DMS53 treated with DMSO at 0.1 percent for 48 hours (cell line): Measurements from ENCODE around the gene SNX9.
"Not testable (repeated sequence)": the region's sequence is repeated elsewhere in the genome, so short reads cannot be mapped to it uniquely, and the experiment has no call there.

Source experiments
- DNase-seq: peaks from one replicate; lab custom pipeline; 2025; ENCODE audit not compliant: unreplicated experiment; lab: John Stamatoyannopoulos, UW

SNX9 gene

DNA sequence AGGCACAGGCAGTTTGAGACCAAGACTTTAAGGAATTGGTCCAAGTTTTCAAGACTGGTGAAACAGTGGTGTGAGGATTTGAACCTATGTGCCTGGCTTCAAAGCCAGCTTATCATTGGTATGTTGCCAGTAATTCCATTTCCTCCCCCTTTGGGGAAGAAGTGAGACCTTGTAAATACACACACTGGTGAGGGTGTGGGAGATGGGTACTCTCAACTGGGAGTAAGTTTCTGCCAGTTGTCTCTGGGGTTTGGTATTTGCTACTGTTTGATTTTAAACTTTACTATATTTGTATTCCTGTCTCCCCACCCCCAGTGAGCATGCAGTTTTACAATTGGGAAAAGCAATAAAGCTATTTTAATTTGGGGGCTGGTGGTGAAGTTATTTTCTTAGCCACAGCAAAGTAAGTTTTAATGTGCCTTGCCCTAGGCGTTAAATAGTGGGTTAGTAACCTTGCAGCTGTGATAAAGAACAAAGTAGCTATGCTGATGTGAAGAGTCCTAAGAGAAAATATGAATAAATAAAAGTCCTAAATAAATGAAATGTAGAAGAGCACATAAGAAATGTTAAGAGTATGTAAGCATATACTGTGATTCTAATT is 31.0 kb downstream of the SNX9 start:
- DNase-seq, result no peak

DNA sequence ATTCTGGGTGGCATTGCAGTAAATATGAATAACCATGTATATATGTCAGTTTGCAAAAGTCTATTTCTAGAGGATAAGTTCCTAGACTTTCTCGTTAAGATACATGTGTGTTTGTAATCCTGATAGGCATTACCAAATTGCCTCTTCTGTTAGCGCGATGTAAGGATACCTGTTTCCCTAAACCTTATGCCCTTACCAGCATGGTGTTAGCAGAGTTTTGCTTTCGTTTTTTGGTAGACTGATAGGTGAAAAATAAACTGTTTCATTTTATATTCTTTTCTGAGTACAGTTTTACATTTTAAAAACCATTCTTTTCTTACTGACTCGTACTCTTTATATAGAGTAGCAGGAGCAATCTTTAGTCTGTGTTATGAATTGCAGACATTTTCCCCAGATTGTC is 32.3 kb downstream of the SNX9 start:
- DNase-seq, result no peak

DNA sequence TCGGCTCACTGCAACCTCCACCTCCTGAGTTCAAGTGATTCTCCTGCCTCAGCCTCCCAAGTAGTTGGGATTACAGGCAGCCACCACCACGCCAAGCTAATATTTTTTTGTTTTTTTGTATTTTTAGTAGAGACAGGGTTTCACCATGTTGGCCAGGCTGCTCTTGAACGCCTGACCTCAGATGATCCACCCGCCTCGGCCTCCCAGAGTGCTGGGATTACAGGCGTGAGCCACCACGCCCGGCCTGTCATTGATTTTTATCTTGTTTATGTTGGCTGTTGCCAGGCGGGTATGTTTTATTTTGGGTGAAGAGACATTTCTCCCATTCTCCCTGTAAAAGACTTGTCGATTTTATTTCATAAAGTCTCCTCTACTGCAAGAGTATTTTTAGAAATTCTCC is 32.8 kb downstream of the SNX9 start:
- DNase-seq, result not testable (repeated sequence)

DNA sequence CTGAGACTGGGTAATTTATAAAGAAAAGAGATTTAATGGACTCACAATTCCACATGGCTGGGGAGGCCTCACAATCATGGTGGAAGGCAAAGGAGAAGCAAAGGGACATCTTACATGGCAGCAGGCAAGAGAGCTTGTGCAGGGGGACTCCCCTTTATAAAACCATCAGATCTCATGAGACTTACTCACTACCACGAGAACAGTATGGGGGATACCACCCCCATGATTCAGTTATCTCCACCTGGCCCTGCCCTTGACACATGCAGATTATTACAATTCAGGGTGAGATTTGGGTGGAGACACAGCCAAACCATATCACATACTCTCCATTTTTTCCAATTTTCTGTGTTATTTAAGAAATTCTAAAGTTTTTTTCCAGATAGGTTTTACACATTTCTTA is 35.6 kb downstream of the SNX9 start:
- not testable (repeated sequence) for DNase-seq

DNA sequence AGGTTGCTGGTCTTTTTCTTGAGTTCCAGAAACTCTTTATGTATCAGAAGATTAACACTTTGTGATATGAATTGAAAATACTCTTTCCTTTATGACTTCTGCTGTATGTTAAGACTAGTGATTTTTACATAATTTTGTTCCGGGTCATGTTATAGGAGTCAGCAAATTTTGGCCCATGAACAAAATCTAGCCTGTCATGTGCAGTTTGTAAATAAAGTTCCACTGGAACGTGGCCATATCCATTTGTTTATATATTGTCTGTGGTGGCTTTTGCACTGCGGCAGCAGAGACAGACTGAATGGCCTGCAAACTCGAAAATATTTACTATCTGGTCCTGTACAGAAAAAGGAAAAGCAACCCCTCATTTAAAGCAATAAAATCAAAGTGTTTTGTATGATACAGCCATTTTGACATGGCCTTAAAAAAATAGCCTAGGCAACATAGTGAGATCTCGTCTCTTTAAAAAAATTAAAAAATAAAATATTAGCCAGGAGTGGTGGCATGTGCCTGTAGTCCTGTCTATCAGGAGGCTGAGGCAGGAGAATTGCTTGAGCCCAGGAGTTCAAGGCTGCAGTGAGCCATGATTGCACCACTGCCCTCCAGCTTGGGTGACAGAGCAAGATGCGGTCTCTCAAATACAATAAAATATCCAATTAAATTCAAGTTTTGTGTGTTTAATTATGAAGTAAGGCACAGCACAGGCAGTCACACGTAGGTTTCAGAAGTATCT is 36.9 kb downstream of the SNX9 start:
- DNase-seq, result no peak

DNA sequence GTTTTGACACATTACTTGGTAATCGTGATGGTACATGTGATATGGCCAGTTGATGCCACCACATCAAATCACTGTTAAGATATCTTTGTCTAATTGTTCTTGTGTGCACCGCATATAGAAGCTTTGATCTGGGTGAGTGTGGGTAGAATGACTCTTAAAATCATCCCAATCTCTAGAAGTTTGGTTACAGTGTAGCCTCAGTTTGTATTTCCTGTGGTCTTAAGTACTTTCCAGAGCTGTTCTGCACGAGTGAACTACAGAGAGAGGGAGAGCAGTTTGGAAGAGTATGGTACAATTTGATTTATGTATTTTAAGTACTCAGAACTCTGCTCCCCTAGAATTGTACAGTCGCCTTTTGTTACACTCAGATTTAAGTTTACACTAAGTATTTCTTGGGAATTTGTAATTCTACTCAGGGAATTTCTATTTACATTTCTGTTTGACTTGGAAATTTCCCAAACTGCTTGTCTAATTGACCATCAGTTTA is 37.5 kb downstream of the SNX9 start:
- no peak for DNase-seq

DNA sequence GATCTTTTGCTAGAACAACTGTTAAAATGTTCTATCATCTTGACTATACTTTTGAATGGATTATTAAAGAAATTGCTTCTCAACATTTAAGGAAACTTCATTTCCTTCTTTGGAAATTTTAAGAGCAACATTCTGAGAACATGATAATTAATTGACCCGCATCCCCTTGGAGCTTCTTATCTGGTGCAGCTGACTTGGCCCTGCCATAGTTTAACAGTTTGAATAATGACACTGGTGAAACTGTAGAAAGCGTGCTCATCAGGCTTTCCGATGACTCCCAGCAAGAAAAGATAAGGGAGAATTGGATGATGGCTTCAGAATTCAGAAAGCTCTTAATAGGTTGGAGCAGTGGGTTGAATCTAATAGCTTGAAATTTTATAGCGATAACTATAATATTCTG is 38.1 kb downstream of the SNX9 start:
- DNase-seq, result no peak

DNA sequence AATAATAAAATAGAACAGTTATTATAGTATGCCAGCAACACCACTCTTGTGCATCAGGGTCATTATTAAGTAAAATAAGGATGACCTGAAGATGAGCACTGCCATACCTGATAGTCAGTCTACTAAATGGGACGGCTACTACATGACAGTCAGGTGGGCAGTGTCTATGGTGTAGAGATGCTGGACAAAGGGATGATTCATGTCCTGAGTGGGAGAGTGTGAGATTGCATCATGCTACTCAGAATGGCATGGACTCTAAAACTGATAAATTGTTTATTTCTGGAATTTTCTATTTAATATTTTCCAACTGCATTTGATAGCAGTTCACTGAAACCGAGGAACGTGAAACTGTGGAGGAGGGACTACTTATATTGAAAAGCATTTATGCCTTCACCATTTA is 38.8 kb downstream of the SNX9 start:
- DNase-seq, result no peak

DNA sequence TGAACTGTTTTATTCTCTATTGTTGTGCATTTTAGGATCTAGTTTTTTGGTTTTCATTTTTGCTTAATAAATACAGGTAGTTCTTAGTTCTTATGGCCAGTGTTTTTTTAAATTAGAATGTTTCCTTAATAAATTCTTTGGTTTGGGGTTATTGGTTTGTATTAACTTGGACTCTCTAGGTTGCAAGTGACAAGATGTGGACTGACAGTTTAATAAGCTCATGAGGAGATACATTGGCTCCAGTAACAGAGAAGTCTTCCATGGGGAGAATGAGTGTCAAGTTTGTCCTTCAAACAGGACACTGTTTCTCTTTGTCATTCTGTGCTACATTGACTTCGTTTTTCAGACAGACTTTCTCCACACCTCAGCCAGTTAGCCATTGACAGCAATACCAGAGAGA is 39.7 kb downstream of the SNX9 start:
- no peak for DNase-seq

DNA sequence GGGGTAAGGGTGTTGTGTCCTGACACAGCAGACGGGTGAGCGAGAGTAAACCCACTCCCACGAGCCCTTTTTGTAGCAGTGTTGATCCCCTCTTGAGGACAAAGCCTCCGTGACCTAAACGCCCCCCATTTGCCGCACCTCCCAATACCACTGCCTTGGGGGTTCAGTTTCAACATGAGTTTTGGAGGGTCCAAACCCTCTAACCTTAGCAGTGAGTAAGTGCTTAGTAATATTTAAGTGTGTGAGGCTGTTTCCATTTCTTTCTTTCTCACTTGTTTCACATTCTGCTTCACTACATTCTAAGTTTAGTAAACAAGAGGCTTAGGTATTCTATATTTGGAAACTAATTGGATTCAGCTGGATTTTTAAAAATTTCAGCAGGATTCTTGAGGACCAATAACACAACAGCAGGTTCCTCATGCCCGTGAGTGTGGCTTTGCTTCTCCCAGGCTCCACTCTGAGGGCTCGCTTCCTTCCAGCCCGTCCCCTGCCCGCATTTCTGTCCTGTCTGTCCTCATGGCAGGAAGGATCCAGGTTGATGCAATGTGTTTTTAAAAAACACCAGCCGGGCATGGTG is 41.2 kb downstream of the SNX9 start:
- DNase-seq, result no peak

DNA sequence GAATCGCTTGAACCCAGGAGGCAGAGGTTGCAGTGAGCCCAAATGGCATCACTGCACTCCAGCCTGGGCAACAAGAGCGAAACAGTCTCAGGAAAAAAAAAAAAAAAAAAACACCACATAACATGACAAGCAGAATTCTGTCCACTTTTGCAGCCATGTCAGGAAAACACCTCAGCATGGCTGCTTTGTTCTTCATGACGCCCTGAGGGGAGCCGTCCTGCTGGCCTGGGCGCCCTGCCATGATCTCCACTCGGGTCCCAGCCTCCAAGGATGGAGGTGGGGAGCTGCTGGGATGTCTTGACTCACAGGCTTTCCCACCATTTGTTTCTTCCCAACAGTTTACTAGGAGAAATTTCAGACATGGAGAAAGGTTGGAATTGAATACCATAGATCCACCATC is 42.2 kb downstream of the SNX9 start:
- DNase-seq, result no peak

DNA sequence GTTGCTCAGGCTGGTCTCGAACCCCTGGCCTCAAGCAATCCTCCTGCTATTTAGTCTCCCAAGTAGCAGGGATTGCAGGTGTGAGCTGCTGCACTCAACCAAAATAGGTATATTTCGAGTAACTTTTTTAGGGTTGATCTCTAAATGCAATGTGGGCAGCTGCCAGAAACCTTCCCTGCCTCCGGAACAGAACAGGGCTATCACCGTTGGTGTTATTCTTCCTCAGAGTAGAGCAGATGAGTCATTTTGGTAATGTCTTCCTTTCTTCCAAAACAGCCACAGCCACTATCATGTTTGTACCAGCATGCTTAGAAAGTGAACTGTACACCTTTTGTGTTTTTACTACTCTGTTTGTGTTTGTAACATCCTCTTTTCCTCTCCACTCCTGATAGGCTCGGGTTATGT is 44.1 kb downstream of the SNX9 start:
- DNase-seq, result no peak

DNA sequence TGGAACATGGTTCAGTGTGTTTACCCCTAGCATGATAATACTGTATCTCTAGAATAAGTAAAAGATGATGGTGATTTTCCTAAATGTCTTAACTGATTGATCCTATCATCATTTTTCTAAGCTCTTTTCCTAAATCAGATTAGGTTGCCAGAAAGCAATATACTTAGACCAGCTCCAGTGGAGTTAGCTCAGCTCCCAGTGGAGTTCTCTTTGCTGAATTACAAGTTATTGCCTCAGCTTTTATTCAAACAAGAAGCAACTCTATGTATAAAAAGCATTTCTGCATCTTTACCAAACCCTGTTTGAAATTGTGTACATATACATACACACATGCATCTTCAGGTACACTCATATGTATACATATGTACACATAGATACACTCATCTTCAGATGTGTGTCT is 44.9 kb downstream of the SNX9 start:
- no peak for DNase-seq

DNA sequence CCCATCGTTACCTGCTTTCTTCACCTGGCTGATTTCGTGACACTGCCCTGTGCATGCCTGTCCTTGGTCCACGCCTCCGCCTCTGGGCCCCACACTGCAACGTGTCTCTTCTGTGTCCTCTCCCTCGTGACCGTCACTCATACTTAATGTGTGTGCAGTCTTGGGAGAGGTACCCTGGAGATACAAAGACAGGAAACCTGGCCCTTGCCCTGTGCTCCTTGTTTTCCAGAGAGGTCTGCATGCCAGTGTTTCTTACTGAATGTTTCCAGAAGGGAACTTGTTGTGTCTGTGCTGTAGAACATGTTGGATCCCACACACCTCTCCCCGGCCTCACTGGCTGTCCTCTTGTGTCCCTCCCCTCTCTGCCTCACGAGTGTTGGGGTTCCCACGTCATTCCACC is 45.8 kb downstream of the SNX9 start:
- DNase-seq, result no peak

DNA sequence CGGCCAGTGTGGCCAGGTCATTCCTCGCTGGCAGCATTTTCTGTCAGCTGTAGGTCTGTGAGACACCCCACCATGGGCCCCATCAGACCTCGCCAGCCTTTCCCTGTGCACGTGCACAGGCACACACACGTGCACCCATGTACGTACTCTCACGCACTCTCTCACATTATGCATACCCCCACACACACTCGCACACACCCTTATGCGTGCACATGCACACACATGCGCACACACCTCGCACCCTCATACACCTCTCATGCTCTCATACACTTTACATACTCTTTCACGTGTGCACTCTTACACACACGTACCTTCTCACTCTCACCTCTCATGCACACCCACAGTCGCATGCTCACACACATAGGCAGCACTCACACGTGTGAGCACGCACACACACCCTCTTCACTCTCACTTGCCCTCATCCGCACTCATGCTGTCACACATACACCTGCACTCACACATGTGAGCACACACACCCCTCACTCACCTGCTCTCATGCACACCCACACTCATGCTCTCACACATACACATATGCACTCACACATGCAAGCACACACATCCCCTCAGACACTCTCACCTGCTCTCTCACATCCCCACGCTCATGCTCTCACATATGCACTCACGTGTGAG is 46.7 kb downstream of the SNX9 start:
- DNase-seq, result no peak

DNA sequence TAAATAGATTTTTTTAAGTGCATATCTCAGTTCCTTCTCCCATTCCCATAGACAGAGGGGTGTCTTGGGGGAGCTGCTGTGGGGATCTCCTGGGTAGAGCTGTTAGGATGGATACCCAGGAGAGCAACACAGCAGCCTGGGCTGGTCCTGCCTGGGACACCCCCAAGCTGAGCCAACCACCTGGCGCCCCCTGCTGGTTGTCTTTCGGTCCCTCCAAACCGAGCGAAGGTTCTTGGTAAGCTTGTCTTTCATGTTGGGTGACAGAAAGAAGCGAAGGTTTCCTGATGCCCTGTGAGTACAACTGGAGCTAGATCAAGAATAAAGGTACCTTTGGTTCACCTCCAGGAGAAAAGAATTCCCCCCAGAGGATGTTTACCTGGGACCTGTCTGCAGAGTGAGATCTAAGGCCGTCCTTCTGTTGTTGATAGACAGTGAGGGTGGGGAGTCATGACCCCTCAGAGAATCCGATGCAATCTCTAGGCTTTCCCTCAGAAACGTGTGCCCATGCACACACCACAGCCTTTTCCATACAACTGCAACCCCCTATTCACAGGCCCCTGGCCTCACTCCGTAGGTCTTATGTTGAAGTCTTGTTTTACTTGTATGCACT is 50.8 kb downstream of the SNX9 start:
- peak; percentile 14 for DNase-seq

DNA sequence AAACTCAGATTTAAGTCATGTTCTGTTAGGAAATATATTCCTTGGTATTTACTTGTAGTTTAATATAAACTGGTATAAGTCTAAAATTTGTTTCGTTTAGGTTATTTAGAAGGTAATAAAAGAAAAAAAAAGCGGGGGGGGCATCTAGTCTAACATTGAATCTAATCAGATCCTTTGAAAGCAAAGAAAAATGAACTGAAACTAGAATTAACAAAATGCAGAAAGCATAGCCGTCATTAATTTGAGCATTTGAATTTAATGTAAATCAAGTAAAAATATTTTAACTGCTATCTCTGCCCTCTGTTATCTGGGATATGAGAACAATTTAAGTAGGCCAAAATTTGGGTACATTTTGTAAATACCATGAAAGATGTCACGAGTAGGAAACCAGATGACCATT is 54.1 kb downstream of the SNX9 start:
- no peak for DNase-seq

DNA sequence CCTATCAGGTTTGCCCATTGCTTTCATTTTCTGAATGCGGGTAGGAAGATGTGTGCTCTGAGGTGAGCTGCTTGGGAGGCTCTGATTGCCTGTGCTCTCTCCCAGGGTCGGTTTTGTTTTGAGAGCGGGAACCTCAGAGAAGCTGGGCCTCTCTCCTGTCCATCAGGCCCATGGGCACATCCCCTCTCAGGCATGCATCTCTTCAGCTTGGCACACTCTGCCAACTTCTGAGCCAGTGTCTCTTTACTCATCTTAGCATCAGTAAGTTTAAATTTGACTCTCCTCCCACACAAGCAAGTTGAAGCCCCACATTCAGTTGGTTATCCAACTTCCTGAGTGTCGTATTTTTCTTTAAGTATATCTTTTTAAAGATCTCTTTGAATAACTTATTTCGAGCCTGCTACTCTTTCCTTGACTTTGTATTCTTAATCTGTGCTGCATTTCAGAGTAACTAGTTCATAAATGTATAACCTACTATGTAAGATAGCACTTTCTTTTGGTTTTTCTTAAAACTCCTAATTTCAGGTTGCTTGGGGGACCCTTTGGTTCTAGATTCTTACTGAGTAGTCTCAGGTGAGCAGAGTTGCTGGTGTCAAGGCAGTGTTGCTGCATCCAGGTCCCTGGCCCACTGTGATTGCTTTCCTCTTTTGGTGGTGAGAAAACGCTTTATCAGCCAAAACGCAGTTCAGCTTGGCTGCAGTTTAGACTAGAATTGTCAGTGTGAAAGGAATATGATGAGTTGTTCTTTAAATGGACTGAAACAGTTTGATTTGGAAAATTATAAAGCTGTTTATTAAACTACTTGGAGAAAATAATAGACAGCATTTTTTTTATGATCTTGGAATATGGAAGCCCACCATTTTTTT is 54.8 kb downstream of the SNX9 start:
- DNase-seq, result no peak

DNA sequence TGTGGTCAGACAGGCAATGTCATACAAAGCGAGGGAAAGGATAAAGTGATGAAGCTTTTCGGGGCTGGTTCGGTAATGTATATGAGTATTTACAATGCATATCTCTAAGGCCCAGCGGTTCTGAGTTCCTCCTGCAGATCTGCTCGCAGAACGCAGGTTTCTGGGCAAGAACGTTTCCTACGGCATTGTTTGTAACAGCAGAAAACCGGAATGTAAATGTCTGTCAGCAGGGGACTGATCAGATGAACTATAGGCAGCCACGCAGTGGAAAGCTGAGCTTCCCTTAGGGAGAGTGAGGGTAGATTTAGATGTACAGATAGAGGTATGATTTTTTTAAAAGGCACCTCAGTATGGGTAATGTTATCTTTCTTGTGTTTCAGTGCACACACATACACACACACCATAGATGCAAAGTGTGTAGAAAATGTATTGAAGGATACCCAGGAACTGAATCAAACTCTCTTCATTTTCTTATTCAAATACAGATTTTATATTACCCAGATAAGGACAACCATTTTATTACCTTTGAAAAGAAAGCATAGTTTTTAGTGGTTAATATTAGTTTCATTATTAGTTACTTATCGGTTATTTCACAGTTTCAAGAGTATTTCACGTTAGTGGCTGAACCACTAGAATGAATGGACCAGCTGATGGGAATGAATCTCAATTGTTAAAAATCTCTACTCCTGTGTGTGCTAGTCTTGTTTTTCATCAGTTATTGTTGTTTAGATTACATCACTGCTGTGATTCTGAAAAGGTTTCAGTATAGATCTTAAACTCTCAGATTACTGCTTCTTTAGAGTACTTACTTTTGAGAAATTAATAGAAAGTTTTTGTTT is 56.2 kb downstream of the SNX9 start:
- DNase-seq, result no peak

DNA sequence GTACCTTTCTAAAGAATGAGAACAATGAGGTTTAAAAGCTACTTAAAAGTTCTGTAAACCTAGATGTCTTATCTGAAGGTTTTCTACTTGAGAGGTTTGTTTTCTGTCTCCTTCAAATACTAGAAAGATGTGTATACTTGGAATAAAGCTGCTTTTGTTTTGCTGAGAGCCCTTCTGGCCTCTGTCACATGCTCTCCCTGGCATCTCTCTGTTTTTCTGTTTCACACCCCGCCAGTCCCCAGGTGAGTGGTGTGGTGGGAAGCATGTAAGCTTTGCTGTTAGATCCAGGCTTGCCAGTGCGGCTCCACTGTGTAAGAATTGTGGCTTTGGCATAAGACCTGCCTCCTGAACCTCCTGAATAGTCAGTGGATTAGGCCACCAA is 56.8 kb downstream of the SNX9 start:
- DNase-seq, result no peak
